Naive thymus-derived CD4-positive, alpha-beta T cell (primary cell): ENCODE data around the gene LRRC9. TPM values are rescaled to one million over a fixed set of nuclear protein-coding genes. Genes with fewer than 3 reads are reported as not detected.

Source experiments
- ATAC-seq: fragments of 150-1000 bp; cut with Tn5 transposase; 2 replicates; pipeline ENCODE4 v1.10.0; 2021; ENCODE audit warnings: mild to moderate bottlenecking, moderate library complexity
- CTCF ChIA-PET: fragments of 350-600 bp; sonication (Branson Sonifier 250); formaldehyde crosslinking; loops from one replicate; lab custom pipeline; 2021; ENCODE audit warnings: antibody characterized with exemption; lab: Charles Lee
- POLR2A ChIA-PET: fragments of 350-600 bp; sonication (Branson Sonifier 250); formaldehyde crosslinking; loops from one replicate; lab custom pipeline; 2021; ENCODE audit warnings: antibody characterized with exemption, inconsistent platforms; lab: Charles Lee
- DNase-seq, 9 donors: peaks; one replicate each; pipeline versions ENCODE4 v3.0.0 to v3.0.0-alpha.2; 2020 to 2022; ENCODE audit warnings: mixed read lengths in 1 of 9
- H3K27ac ChIP-seq: one replicate; pipeline ENCODE4 v1.7.0; 2013; ENCODE audit warnings: mild to moderate bottlenecking, low read depth, low read length, moderate library complexity
- H3K27me3 ChIP-seq, 2 donors: one replicate each; pipeline ENCODE4 v1.7.0; 2013; ENCODE audit warnings: low read length in 2 of 2, mild to moderate bottlenecking in 2 of 2, moderate library complexity in 2 of 2; ENCODE audit not compliant: control insufficient read depth in 2 of 2, insufficient read depth in 2 of 2
- H3K36me3 ChIP-seq, 3 experiments: 1 replicate in 2 of 3; 2 replicates in 1 of 3; pipeline ENCODE4 v1.7.0; 2013; ENCODE audit warnings: low read length in 3 of 3, mild to moderate bottlenecking in 3 of 3, moderate library complexity in 1 of 3; ENCODE audit not compliant: insufficient read depth in 3 of 3, control insufficient read depth in 2 of 3
- H3K4me1 ChIP-seq, 2 donors: one replicate each; pipeline ENCODE4 v1.7.0; 2013; ENCODE audit warnings: low read length in 2 of 2, mild to moderate bottlenecking in 2 of 2, moderate library complexity in 1 of 2; ENCODE audit not compliant: control insufficient read depth in 2 of 2, insufficient read depth in 2 of 2
- H3K4me3 ChIP-seq: 2 replicates; pipeline ENCODE4 v1.7.0; 2013; ENCODE audit warnings: mild to moderate bottlenecking, low read length
- H3K9me3 ChIP-seq, 3 experiments: 1 replicate in 2 of 3; 2 replicates in 1 of 3; pipeline ENCODE4 v1.7.0; 2013; ENCODE audit warnings: low read length in 3 of 3; ENCODE audit not compliant: control insufficient read depth in 2 of 3
- H3K27ac Mint-ChIP-seq, 9 donors: one replicate each; pipeline ENCODE4 v1.8.0; 2020 to 2022; ENCODE audit warnings: mixed read lengths in 9 of 9, mild to moderate bottlenecking in 8 of 9, moderate library complexity in 5 of 9, inconsistent platforms in 2 of 9
- H3K27me3 Mint-ChIP-seq, 5 donors: one replicate each; pipeline ENCODE4 v1.8.0; 2021 to 2022; ENCODE audit warnings: mixed read lengths in 5 of 5, mild to moderate bottlenecking in 1 of 5
- H3K36me3 Mint-ChIP-seq, 5 donors: one replicate each; pipeline ENCODE4 v1.8.0; 2020 to 2022; ENCODE audit warnings: mixed read lengths in 5 of 5, mild to moderate bottlenecking in 3 of 5, inconsistent platforms in 1 of 5
- H3K4me1 Mint-ChIP-seq, 7 donors: one replicate each; pipeline ENCODE4 v1.8.0; 2020 to 2022; ENCODE audit warnings: mixed read lengths in 7 of 7, mild to moderate bottlenecking in 3 of 7, inconsistent platforms in 1 of 7
- H3K4me3 Mint-ChIP-seq, 10 donors: one replicate each; pipeline ENCODE4 v1.8.0; 2020 to 2022; ENCODE audit warnings: mild to moderate bottlenecking in 10 of 10, mixed read lengths in 10 of 10, moderate library complexity in 6 of 10, inconsistent platforms in 2 of 10
- H3K9me3 Mint-ChIP-seq, 11 donors: one replicate each; pipeline ENCODE4 v1.8.0; 2020 to 2022; ENCODE audit warnings: mixed read lengths in 11 of 11, mild to moderate bottlenecking in 4 of 11, inconsistent platforms in 1 of 11, moderate library complexity in 1 of 11
- intact Hi-C, 2 donors: fragments of 100-400 bp; cut with micrococcal nuclease; formaldehyde crosslinking; loops; one replicate each; pipeline ENCODE4 v1.15.1; 2023
- polyA plus RNA-seq, 2 donors: library from polyadenylated mRNA; unstranded; fragments of 300-500 nt; fragmentation: Illumina TruSeq; gene quantifications; one replicate each; pipeline ENCODE4 v1.2.3, GENCODE V29; 2021
- total RNA-seq, 6 experiments: library from RNA in 5 of 6; stranded (reverse) in 5 of 6; gene quantifications; 1 replicate in 5 of 6; 2 replicates in 1 of 6; pipeline ENCODE4 v1.2.3 and lab custom pipeline; 2021 to 2026

The LRRC9 gene
- total and polyA plus RNA-seq, 7 experiments from 2014 or later, result not detected

GRCh38 chr14:60111732-60112131, 191.8 kb downstream of the LRRC9 start:
- ChIA-PET POLR2A (interaction anchor here (0.8 kb wide), 1 partner anchor 21 kb away, joined by 4 read pairs; no protein-coding TSS in a partner anchor), CTCF (interaction anchor here (0.9 kb wide), 1 partner anchor 73 kb away, joined by 3 read pairs; no protein-coding TSS in a partner anchor)
- no peak for ATAC-seq
- Histone ChIP-seq H3K36me3 (peaks cover 0 to 11% (median 0%) of the 10 kb centered on the region in 3 experiments), H3K4me1 (no peaks in the 10 kb centered on the region), H3K27me3 (no peaks in the 10 kb centered on the region), H3K4me3 (no peak overlapping the region), H3K9me3 (no peaks in the 10 kb centered on the region), H3K27ac (no peak overlapping the region)
- Mint-ChIP-seq H3K4me1 (peaks cover 12 to 32% (median 18%) of the 10 kb centered on the region in 7 donors), H3K27me3 (no peaks in the 10 kb centered on the region), H3K4me3 (no peak overlapping the region), H3K36me3 (peaks cover 15 to 43% (median 31%) of the 10 kb centered on the region in 5 donors), H3K9me3 (peaks cover 0 to 3% (median 0%) of the 10 kb centered on the region in 11 donors), H3K27ac (no peak overlapping the region)
- intact Hi-C loops, result no loop called here
- DNase-seq, result no peak

Other genes starting within 250 kb of the LRRC9 start
- gene RTN1, start 49.4 kb upstream of the LRRC9 start, total RNA-seq, result 1 to 10 TPM in 2 of 5 experiments, under 1 TPM in 2, not detected in 1; 0.24 to 9.4 (median 0.77) TPM
- not detected for gene RTN1, start 49.4 kb upstream of the LRRC9 start, polyA plus RNA-seq
- gene PCNX4, start 171.8 kb downstream of the LRRC9 start, total RNA-seq, result 10 to 100 TPM; 34.9 to 48.2 (median 43.3) TPM
- 10 to 100 TPM; 17.2 to 22.5 TPM for gene PCNX4, start 171.8 kb downstream of the LRRC9 start, polyA plus RNA-seq
- 10 to 100 TPM; 29.9 to 50.9 (median 38.0) TPM for gene DHRS7, start 245.3 kb downstream of the LRRC9 start, total RNA-seq
- 100 to 1,000 TPM; 108 to 118 TPM for gene DHRS7, start 245.3 kb downstream of the LRRC9 start, polyA plus RNA-seq